ENCODE data around the gene KCNJ10. TPM values are rescaled to one million over a fixed set of nuclear protein-coding genes. Genes with fewer than 3 reads are reported as not detected.
A peak's percentile ranks its signal among the peaks of the same experiment; 100 is the strongest.

Gene KCNJ10
- total and polyA plus RNA-seq, 2 of the 13 experiments (the other 11 are each of a cell fraction or from before 2014, with no cell fraction given) = 4.4 to 10.3 TPM

DNA sequence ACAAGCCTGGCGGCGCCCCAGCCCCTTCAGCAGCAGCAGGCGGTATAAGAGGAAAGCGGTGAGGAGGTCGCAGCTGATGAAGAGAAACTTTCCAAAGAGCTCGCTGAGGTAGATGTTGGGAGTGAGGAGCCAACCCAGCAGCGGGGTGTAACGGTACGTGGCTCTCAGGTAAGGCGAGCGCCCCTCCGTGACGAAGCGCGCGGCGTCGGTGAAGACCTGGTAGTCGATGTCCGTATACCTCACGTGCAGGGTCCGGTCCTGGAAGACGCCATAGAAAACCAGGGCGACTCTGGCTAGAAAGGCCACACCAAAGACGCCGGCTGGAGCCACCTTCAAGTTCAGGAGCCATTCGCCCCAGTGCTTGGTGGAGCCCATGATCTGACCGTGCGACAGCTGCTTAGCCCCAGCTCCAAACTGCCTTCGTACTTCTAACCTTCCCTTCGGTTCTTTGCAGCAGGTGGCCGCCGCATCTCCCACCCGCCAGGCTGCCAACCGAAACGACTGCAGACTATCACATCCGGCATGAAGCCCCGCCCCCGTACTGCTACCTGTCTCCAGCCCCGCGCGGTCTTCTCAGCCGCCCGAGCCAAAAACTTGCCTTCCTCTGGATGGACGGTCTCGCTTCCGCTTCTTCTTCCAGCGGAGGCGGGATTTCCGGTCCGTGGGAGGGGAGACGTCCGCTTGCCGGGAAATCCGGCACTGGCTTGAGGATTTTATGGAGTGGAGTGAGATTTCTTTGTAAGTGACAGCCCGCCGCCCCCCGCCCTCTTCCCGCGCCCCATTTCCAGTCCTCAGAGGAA, 38.4 kb downstream of the KCNJ10 start, which contains the start of gene PIGM (continued):
- TF ChIP-seq SALL1 (CRISPR knock-in tag; IDR thresholded peaks at IDR 0.05) (peak; percentile 66; the same call in 1 of the 2 replicates), NFYB (CRISPR knock-in tag; IDR thresholded peaks at IDR 0.05) (peak; percentile 67), PRMT3 (CRISPR knock-in tag; IDR thresholded peaks at IDR 0.05; ENCODE audit: borderline replicate concordance, low read depth) (no peak), MAFG (CRISPR knock-in tag; IDR thresholded peaks at IDR 0.05) (no peak), ASH2L (IDR thresholded peaks at IDR 0.05; ENCODE audit: insufficient read length, low read depth, low read length) (peak; percentile 24), ELF3 (CRISPR knock-in tag; IDR thresholded peaks at IDR 0.05) (peak; percentile 76; the same call in 1 of the 2 replicates), ZBTB44 (CRISPR knock-in tag; IDR thresholded peaks at IDR 0.05) (no peak), TRAFD1 (CRISPR knock-in tag; IDR thresholded peaks at IDR 0.05; ENCODE audit: borderline replicate concordance) (0 out of 2 replicates have a peak, but pooled peaks have one; percentile 82), ZNF484 (CRISPR knock-in tag; IDR thresholded peaks at IDR 0.05; ENCODE audit: borderline replicate concordance, low read depth) (no peak), FOXO1 (CRISPR knock-in tag; IDR thresholded peaks at IDR 0.05) (no peak), TOE1 (CRISPR knock-in tag; IDR thresholded peaks at IDR 0.05) (no peak)
- TF ChIP-seq, protein P1, sequence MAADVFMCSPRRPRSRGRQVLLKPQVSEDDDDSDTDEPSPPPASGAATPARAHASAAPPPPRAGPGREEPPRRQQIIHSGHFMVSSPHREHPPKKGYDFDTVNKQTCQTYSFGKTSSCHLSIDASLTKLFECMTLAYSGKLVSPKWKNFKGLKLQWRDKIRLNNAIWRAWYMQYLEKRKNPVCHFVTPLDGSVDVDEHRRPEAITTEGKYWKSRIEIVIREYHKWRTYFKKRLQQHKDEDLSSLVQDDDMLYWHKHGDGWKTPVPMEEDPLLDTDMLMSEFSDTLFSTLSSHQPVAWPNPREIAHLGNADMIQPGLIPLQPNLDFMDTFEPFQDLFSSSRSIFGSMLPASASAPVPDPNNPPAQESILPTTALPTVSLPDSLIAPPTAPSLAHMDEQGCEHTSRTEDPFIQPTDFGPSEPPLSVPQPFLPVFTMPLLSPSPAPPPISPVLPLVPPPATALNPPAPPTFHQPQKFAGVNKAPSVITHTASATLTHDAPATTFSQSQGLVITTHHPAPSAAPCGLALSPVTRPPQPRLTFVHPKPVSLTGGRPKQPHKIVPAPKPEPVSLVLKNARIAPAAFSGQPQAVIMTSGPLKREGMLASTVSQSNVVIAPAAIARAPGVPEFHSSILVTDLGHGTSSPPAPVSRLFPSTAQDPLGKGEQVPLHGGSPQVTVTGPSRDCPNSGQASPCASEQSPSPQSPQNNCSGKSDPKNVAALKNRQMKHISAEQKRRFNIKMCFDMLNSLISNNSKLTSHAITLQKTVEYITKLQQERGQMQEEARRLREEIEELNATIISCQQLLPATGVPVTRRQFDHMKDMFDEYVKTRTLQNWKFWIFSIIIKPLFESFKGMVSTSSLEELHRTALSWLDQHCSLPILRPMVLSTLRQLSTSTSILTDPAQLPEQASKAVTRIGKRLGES (CRISPR knock-in tag; IDR thresholded peaks at IDR 0.05; ENCODE audit: borderline replicate concordance) = no peak
- TF ChIP-seq, protein P2, sequence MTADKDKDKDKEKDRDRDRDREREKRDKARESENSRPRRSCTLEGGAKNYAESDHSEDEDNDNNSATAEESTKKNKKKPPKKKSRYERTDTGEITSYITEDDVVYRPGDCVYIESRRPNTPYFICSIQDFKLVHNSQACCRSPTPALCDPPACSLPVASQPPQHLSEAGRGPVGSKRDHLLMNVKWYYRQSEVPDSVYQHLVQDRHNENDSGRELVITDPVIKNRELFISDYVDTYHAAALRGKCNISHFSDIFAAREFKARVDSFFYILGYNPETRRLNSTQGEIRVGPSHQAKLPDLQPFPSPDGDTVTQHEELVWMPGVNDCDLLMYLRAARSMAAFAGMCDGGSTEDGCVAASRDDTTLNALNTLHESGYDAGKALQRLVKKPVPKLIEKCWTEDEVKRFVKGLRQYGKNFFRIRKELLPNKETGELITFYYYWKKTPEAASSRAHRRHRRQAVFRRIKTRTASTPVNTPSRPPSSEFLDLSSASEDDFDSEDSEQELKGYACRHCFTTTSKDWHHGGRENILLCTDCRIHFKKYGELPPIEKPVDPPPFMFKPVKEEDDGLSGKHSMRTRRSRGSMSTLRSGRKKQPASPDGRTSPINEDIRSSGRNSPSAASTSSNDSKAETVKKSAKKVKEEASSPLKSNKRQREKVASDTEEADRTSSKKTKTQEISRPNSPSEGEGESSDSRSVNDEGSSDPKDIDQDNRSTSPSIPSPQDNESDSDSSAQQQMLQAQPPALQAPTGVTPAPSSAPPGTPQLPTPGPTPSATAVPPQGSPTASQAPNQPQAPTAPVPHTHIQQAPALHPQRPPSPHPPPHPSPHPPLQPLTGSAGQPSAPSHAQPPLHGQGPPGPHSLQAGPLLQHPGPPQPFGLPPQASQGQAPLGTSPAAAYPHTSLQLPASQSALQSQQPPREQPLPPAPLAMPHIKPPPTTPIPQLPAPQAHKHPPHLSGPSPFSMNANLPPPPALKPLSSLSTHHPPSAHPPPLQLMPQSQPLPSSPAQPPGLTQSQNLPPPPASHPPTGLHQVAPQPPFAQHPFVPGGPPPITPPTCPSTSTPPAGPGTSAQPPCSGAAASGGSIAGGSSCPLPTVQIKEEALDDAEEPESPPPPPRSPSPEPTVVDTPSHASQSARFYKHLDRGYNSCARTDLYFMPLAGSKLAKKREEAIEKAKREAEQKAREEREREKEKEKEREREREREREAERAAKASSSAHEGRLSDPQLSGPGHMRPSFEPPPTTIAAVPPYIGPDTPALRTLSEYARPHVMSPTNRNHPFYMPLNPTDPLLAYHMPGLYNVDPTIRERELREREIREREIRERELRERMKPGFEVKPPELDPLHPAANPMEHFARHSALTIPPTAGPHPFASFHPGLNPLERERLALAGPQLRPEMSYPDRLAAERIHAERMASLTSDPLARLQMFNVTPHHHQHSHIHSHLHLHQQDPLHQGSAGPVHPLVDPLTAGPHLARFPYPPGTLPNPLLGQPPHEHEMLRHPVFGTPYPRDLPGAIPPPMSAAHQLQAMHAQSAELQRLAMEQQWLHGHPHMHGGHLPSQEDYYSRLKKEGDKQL (CRISPR knock-in tag; IDR thresholded peaks at IDR 0.05; ENCODE audit: low read depth) = no peak
- TF ChIP-seq, protein P3, sequence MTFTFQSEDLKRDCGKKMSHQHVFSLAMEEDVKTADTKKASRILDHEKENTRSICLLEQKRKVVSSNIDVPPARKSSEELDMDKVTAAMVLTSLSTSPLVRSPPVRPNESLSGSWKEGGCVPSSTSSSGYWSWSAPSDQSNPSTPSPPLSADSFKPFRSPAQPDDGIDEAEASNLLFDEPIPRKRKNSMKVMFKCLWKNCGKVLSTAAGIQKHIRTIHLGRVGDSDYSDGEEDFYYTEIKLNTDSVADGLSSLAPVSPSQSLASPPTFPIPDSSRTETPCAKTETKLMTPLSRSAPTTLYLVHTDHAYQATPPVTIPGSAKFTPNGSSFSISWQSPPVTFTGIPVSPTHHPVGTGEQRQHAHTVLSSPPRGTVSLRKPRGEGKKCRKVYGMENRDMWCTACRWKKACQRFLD (CRISPR knock-in tag; IDR thresholded peaks at IDR 0.05; ENCODE audit: borderline replicate concordance) = no peak

All from HepG2 (cell line).